ENCODE results near the gene NHLH2.

Gene NHLH2

DNA sequence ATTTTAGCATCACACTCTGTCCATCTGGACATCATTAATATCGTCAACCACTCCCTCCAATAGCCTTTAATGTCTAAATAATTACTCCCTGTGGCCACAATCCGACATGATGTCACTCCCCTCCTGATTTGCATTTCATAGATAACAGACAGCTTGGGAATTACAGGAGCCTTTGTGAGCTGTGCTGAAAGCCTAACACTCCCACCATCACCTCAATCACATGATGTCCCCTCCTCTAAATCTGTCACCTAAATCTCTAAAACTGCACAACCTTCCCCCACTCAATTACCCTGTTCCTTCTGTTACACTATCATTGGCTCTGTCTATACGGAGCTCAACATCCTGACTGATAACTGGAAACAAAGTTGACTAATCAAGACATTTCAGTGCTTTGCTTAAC lies 14.3 kb downstream of the NHLH2 start:
- TF ChIP-seq, protein P1, sequence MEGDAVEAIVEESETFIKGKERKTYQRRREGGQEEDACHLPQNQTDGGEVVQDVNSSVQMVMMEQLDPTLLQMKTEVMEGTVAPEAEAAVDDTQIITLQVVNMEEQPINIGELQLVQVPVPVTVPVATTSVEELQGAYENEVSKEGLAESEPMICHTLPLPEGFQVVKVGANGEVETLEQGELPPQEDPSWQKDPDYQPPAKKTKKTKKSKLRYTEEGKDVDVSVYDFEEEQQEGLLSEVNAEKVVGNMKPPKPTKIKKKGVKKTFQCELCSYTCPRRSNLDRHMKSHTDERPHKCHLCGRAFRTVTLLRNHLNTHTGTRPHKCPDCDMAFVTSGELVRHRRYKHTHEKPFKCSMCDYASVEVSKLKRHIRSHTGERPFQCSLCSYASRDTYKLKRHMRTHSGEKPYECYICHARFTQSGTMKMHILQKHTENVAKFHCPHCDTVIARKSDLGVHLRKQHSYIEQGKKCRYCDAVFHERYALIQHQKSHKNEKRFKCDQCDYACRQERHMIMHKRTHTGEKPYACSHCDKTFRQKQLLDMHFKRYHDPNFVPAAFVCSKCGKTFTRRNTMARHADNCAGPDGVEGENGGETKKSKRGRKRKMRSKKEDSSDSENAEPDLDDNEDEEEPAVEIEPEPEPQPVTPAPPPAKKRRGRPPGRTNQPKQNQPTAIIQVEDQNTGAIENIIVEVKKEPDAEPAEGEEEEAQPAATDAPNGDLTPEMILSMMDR (IDR thresholded peaks at IDR 0.05; ENCODE audit: low read depth, low read length) = no peak
- in situ Hi-C loops (cut with HindIII; ENCODE audit: low sequenced_read_pairs) = no loop called here
- no peak for DNase-seq (ENCODE audit: low read depth, low spot score)
- H3K4me3 ChIP-seq (ENCODE audit: low read depth, low read length) = no peak overlapping the region

DNA sequence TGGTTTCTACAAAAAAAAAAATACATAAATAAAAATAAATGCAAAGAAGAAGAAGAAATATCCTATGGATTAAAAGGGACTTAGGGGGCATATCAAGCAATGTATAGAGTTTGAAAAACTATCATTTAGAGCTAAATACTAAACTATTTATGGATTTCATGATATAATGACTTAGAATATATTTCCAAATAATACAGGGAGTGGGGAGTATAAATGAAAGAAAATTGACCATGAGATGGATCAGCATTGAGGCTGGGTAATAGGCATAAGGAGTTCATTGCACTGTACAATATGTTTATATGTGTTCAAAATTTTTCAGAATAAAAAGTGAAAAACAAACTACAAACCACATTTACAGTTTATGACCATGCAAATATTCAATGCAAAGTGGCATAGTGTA lies 18.8 kb downstream of the NHLH2 start:
- no peak overlapping the region for H3K4me3 ChIP-seq (ENCODE audit: low read depth, low read length)
- DNase-seq (ENCODE audit: low read depth, low spot score) = no peak
- in situ Hi-C loops (cut with HindIII; ENCODE audit: low sequenced_read_pairs) = no loop called here
- TF ChIP-seq, protein P1 (IDR thresholded peaks at IDR 0.05; ENCODE audit: low read depth, low read length) = no peak

DNA sequence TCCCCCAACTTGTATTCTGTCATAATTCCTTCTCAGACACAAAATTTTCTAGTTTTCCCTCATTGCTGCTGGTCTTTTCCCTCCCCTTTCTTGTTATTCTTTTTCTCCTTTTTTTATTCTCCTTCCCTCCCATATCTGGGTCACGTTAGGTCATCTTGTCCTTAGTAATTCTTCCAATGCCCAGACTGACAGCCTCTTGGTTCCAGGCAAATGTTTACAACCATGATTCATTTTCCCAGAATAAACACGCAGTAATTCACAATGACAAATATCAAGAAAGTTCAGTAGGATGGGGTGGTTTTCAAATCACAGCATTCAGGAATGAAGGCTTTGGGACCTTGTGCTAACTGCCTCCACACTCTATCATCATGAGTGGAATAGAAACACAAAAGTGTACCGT lies 25.2 kb downstream of the NHLH2 start:
- TF ChIP-seq, protein P1 (IDR thresholded peaks at IDR 0.05; ENCODE audit: low read depth, low read length) = no peak
- DNase-seq (ENCODE audit: low read depth, low spot score) = no peak
- in situ Hi-C loops (cut with HindIII; ENCODE audit: low sequenced_read_pairs) = no loop called here
- H3K4me3 ChIP-seq (ENCODE audit: low read depth, low read length) = no peak overlapping the region

DNA sequence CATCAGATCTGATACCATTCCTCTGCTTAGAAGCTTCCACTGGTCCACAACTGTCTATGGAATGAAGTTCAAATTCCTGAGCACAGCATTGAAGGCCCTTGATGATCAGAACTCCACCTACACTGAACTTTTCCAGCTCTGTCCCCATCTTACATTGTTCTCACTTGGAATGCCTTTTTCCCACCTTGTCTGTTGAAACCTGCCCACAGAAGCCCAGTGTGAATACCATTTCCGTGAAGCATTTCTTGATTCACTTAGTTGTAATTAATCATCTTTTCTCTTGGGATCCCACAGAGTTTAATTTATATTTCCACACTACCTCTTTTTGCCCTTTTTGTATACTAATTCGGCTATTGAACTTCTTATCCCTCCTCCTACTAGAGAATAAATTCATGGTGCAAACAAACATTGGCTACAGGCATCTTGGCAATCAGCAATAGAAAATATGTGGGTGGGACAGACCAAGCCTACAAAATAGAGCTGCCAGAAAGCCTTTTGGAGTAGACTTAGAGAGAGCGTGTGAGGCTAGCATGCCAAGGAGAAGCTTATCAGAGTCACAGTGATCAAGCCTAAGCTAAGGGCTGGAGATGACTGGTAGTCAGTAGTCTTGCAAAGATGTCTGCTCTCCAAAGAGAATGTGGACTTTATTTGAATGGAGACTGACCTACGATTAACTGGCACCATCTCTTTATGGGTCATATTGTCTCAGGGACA lies 26.1 kb downstream of the NHLH2 start:
- H3K4me3 ChIP-seq (ENCODE audit: low read depth, low read length) = no peak overlapping the region
- in situ Hi-C loops (cut with HindIII; ENCODE audit: low sequenced_read_pairs) = no loop called here
- TF ChIP-seq, protein P1 (IDR thresholded peaks at IDR 0.05; ENCODE audit: low read depth, low read length) = no peak
- DNase-seq (ENCODE audit: low read depth, low spot score) = no peak

DNA sequence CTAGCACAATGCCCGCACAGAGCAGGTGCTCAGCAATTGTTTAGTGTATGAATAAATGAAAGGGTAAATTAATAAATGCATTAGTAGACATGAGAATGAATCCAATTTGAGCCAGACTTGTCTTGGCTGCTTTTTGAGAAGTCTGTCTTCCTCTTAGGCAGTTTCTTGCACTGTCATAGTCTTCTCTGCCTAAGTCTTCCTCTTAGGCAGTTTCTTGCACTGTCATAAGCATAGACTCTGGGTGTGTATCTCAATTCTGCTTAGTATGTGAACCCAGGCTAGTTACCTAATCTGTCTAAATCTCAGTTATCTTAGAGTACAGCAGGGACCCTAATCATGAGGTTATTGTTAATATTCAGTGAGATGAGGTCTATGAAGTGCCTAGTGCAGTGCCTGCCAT lies 27.2 kb downstream of the NHLH2 start:
- no peak overlapping the region for H3K4me3 ChIP-seq (ENCODE audit: low read depth, low read length)
- in situ Hi-C loops (cut with HindIII; ENCODE audit: low sequenced_read_pairs) = no loop called here
- no peak for DNase-seq (ENCODE audit: low read depth, low spot score)
- TF ChIP-seq, protein P1 (IDR thresholded peaks at IDR 0.05; ENCODE audit: low read depth, low read length) = no peak

DNA sequence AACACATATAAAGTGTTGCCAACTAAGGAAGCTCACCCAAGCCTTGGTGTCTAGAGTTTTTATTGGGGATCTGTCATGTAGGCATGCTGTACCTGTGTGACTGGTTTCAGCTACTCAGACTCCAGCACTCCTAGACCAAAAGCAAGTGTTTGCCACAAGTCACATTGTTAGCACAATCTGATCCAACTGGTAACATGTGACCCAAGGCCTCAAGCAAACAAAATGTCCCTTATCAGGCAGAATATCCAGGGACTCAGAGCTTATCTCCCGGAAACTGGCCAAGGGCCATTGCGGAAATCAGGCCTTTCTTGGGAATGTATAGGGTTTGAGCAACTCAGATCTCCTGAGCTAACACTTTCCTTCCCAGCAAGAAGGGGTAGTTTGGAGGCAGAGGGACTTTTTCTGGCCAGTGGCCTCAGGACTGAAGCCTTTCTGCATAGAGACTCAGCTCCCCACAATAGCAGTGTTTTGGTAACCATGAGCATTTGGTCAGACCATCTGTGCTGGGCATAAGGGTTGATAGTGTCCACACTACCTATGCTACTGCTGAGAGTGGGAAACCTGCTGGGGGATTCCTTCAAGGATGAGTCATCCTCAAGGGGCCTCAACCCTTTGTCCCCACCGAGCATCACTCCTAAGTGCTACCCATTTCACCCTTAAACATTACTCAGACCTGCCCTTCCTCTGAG lies 29.6 kb downstream of the NHLH2 start:
- in situ Hi-C loops (cut with HindIII; ENCODE audit: low sequenced_read_pairs) = no loop called here
- DNase-seq (ENCODE audit: low read depth, low spot score) = no peak
- no peak overlapping the region for H3K4me3 ChIP-seq (ENCODE audit: low read depth, low read length)
- TF ChIP-seq, protein P1 (IDR thresholded peaks at IDR 0.05; ENCODE audit: low read depth, low read length) = no peak

All from astrocyte of the spinal cord (primary cell).